Heart left ventricle (tissue), 13 donors: Measurements from ENCODE around the gene MRPL33.

Source experiments
- POLR2A ChIP-seq, 2 donors: fragments of 450-650 bp; IDR thresholded peaks; one replicate each; pipeline ENCODE4 v1.6.1; 2017; ENCODE audit warnings: antibody characterized with exemption in 2 of 2, mild to moderate bottlenecking in 2 of 2, moderate library complexity in 2 of 2
- TF ChIP-seq, protein P1 (sequence below), 12 donors: fragments of 200-600 bp; sonication (generic) in 4 of 12; IDR thresholded peaks; one replicate each; pipeline versions ENCODE4 v1.5.0 to v1.8.0; 2018 to 2022; ENCODE audit warnings: antibody characterized with exemption in 12 of 12, mild to moderate bottlenecking in 5 of 12
- donor health status: ischemic (EF 13 %, LVEDD 7.1; RV severe dilation, severe dysfunction).
- donor health status: DM: no; HTN: yes; CAD: no.
- donor health status: DM: no; HTN: no; CAD: no.
- donor health status: ischemic (EF 25% LVEDD 6.9; RV normal size, moderate dysfunction).
- donor health status: ischemic (EF 25% LVEDD 5.7; RV mildly dilated, moderate dysfunction).
- donor health status: ischemic (EF 35%, LVEDD 5.7; RV mildly dilated, moderate dysfunction).
- donor health status: nonischemic (EF 11% LVEDD 7.7; RV severe dilation, severe dysfunction).
- donor health status: DM: yes; HTN: yes; CAD: no.
- donor health status: PGD.
- donor health status: ischemic (EF 29% LVEDD 5.4; RV normal size, mild dysfunction).
- donor health status: nonischemic (EF 23%, LVEDD 6.1; RV moderate dilation, normal function).

DNA sequence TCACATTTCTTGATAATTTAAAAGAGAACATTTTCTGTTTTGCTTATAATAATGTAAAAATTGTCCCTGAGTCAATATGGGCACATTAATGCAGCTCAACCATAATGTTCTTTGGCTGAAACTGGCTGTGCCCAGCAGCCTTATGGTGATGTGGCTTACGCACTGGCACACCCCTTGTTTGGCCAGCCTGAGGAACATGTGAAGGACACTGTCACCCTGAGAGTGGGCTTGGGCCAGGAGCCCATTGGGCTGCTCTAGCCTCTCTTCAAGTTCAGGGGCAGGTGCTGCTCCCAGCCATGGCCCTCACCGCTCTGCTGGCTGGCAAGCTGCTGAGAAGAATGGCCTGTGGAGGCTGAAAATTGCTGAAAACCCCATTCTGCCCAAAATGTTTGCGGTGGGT, 37.5 kb downstream of the MRPL33 start:
- no peak for TF ChIP-seq POLR2A (IDR thresholded peaks at IDR 0.05)
- TF ChIP-seq, protein P1, sequence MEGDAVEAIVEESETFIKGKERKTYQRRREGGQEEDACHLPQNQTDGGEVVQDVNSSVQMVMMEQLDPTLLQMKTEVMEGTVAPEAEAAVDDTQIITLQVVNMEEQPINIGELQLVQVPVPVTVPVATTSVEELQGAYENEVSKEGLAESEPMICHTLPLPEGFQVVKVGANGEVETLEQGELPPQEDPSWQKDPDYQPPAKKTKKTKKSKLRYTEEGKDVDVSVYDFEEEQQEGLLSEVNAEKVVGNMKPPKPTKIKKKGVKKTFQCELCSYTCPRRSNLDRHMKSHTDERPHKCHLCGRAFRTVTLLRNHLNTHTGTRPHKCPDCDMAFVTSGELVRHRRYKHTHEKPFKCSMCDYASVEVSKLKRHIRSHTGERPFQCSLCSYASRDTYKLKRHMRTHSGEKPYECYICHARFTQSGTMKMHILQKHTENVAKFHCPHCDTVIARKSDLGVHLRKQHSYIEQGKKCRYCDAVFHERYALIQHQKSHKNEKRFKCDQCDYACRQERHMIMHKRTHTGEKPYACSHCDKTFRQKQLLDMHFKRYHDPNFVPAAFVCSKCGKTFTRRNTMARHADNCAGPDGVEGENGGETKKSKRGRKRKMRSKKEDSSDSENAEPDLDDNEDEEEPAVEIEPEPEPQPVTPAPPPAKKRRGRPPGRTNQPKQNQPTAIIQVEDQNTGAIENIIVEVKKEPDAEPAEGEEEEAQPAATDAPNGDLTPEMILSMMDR (IDR thresholded peaks at IDR 0.05): no peak
